HG02571 (cell line): ENCODE data around the gene SPRN.
A peak's percentile ranks its signal among the peaks of the same experiment; 100 is the strongest.

Experiments used
- ATAC-seq: cut with Tn5 transposase; IDR thresholded peaks from one replicate; pipeline ENCODE4 v1.9.1; 2021; ENCODE audit warnings: mild to moderate bottlenecking, moderate library complexity; ENCODE audit not compliant: unreplicated experiment

Gene SPRN

GRCh38 chr10:133411523-133412380, 12.7 kb downstream of the SPRN start:
- no peak for ATAC-seq

- ATAC-seq: no peak
These were observed 18.4 kb downstream of the SPRN start for GRCh38 chr10:133405844-133406527.

GRCh38 chr10:133405272-133405671, 19.2 kb downstream of the SPRN start:
- ATAC-seq: no peak

- ATAC-seq: no peak
These were observed 20.6 kb downstream of the SPRN start for GRCh38 chr10:133403784-133404183.

- ATAC-seq: no peak
These were observed 21.1 kb downstream of the SPRN start for GRCh38 chr10:133403359-133403758.

GRCh38 chr10:133401981-133402725, 22.3 kb downstream of the SPRN start:
- no peak for ATAC-seq

GRCh38 chr10:133401500-133401899, 22.9 kb downstream of the SPRN start:
- no peak for ATAC-seq

- peak; percentile 80 for ATAC-seq
These were observed 23.6 kb downstream of the SPRN start for GRCh38 chr10:133400624-133401424.

GRCh38 chr10:133399123-133399601, 25.3 kb downstream of the SPRN start:
- ATAC-seq: no peak

- ATAC-seq: no peak
These were observed 26.5 kb downstream of the SPRN start for GRCh38 chr10:133397938-133398337.

- no peak for ATAC-seq
These were observed 28.3 kb downstream of the SPRN start for GRCh38 chr10:133396035-133396624.

GRCh38 chr10:133394801-133395221, 29.6 kb downstream of the SPRN start:
- no peak for ATAC-seq

- peak; percentile 75 for ATAC-seq
These were observed 30.3 kb downstream of the SPRN start, which contains the start of gene MTG1 for GRCh38 chr10:133394064-133394663. MTG1 (plus strand) TSS chr10:133394157; CDS start chr10:133394221, 64 bp downstream.

- ATAC-seq: no peak
These were observed 30.9 kb downstream of the SPRN start for GRCh38 chr10:133393401-133394063.

- no peak for ATAC-seq
These were observed 32.5 kb downstream of the SPRN start for GRCh38 chr10:133391761-133392518.

GRCh38 chr10:133391249-133391635, 33.2 kb downstream of the SPRN start:
- no peak for ATAC-seq

- ATAC-seq: no peak
These were observed 33.7 kb downstream of the SPRN start for GRCh38 chr10:133390597-133391248.
